DND-41 (cell line): ENCODE data around the gene RRAGD.

Experiments used
- CTCF ChIP-seq: IDR thresholded peaks from 2 replicates; pipeline ENCODE4 v1.5.1; 2012; ENCODE audit warnings: borderline replicate concordance, low read length, moderate library complexity, mild to moderate bottlenecking; ENCODE audit not compliant: poor library complexity, severe bottlenecking; ENCODE audit errors: extremely low read depth
- EZH2 ChIP-seq: IDR thresholded peaks from 3 replicates; pipeline ENCODE4 v1.6.1; 2012; ENCODE audit warnings: borderline replicate concordance, low read depth, mild to moderate bottlenecking, moderate library complexity, low read length, inconsistent platforms; ENCODE audit not compliant: severe bottlenecking

- no peak for TF ChIP-seq CTCF
- no peak for TF ChIP-seq EZH2
Observed at GRCh38 chr6:89321131-89321970, 90.7 kb downstream of the RRAGD start.
